SH-SY5Y (cell line): Measurements from ENCODE around the gene SPDYE1.

ENCODE experiments used
- GATA2 ChIP-seq: IDR thresholded peaks from 2 replicates; pipeline ENCODE4 v1.6.1; 2011; ENCODE audit warnings: mild to moderate bottlenecking, low read depth, low read length
- GATA3 ChIP-seq: IDR thresholded peaks from 2 replicates; pipeline ENCODE4 v1.6.1; 2011; ENCODE audit warnings: low read depth, mild to moderate bottlenecking, low read length, moderate library complexity

Gene SPDYE1

DNA sequence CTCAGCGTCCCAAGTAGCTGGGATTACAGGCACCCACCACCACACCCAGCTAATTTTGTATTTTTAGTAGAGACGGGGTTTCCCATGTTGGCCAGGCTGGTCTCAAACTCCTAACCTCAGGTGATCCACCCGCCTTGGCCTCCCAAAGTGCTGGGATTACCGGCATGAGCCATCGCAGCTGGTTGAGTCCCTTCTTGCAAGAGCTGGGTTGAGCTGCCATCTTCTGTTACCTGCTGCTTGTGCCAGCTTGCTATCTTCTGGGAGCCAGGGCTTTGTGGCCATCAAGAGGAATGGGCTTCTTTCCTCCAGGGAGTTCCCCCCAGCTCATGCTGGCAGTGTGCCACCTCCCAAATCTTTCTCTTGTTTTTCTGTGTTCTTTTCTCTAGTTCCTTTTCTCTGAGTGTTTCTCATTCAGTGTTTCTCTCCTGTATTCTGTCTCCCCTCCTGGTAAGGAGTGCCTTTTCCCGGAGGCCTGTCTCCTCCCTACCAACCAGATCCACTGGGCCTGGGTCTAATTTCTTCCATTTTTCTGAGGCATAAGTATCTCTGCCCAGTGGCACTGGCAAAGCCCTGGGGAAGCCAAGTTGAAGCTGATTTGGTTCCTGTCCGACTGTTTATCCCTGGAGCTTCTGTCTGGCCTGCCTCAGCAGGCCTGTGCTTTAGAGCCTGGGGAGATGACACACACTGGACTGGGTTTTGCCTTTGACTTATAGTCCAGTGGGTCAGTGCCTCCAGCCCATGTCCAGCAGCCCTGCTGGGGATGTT is 50.5 kb downstream of the SPDYE1 start:
- TF ChIP-seq GATA3 (no peak), GATA2 (no peak)

DNA sequence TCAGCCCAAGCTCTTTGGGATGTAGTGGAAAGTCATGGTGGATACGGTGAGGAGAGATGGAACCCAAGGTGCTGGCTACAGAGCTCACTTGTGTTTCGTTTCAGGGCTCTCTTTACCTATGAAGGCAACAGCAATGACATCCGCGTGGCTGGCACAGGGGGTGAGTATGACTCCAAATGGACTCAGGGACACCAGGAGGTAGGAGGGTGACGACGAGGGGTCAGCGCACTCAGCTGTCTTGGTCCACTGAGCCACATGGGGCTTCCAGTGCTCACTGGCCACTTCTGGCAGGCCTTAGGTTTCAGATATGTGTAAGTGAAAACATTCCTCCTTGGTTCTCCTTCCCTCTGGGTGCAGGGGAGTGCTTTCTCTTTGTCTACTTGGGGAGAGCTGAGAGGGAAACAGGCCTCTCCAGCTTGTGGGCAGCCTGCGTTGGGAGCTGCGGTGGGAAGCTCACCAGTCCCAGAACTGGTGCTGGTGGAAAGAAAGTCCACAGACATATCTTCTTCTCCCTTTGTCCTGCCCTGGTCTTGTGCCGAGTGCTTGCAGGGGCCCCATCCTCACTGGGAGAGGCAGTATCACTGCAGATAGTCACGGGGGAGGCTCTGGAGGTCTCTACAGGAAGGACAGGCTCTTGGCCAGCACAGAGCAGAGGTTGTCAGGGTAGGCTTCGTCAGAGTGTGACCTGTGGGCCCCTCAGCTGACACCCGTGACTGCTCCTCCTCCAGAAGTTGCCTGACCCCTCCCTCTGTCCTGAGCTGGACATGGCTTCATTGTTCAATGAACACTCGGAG is 52.6 kb downstream of the SPDYE1 start:
- TF ChIP-seq GATA2 (no peak), GATA3 (no peak)

DNA sequence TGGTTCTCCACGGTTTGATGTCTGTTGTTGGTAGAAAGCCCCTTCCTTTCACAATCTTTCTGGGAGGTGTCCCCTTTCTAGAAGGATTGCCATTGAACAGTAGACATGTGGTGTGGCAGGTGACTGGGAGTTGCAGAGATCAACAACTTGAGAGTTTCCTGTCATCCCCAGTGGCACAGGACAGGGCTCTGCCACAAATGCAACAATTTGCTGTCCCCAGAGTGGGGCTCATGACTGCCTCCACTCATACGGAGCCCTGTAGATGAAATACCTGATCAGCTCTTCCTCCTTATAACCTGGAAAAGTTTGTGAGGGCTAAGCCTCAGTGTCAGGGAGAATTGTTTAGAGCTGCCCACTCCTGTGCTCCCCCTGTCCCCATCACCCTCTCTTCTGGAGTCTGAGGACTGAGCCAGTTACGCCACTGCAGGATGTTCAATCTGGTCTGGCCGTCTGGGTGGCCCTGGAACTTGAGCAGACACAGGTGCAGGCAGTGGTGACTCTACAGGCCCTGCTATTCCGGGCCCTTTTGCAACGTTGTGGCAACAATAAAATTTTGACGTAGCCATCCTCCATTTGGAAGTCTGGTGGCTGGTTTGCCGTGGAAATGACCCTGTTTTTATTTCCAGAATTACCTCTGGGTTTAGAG is 53.3 kb downstream of the SPDYE1 start:
- no peak for TF ChIP-seq GATA2
- TF ChIP-seq GATA3, result no peak

DNA sequence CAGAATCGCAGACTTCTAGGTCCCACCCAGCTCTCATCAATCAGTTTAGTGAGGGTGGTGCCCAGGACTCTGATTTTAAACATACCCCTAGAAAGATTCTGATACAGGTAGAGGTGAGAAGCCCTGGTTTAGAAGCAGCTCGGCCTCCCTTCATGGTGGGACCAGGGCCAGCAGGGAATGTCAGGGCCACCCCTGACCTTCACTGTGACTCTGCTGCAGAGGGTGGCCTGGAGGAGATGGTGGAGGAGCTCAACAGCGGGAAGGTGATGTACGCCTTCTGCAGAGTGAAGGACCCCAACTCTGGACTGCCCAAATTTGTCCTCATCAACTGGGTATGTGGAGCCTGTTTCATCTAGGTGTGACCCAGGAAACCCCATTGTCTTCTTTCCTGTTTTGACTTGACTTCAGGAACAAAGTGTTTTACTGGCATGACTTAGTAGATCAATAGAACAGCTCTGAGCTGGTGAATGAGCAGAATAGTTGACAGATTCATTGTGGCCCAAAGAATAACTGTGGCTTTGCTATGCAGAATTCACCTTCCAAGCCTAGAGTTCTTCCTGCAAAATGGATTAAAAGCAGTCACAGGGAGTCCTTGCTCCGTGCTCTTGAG is 54.0 kb downstream of the SPDYE1 start:
- no peak for TF ChIP-seq GATA2
- TF ChIP-seq GATA3, result no peak

DNA sequence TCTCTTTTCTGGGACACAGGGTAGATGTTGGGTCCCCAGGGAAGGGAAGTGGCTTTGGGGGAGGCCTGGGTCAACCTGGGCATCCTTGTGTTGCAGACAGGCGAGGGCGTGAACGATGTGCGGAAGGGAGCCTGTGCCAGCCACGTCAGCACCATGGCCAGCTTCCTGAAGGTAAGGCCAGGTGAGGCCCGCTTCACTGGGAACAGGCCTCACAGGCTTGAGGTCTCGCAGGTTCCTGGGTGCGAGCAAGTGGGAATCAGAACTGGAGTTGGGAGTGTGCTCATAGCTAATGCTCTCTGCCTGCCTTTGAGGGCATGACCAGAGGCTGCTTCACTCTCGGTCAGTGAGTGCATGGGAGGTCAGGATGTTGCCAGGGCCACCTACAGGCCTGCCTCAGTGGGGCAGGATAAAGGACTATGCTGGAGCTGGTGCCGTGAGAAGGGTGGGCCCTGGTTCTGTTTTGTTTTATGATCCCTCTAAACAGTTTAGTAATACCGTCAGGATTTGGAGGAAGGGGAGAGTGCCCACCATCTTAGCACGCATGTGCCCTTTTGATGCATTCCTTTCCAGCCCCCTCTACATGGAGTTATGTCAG is 55.2 kb downstream of the SPDYE1 start:
- TF ChIP-seq GATA3 (no peak), GATA2 (no peak)

GRCh38 chr7:44056681-44057080 is 59.0 kb downstream of the SPDYE1 start:
- no peak for TF ChIP-seq GATA3
- TF ChIP-seq GATA2, result no peak

- no peak for TF ChIP-seq GATA2
- no peak for TF ChIP-seq GATA3
These were observed 59.6 kb downstream of the SPDYE1 start for GRCh38 chr7:44057181-44057848.

GRCh38 chr7:44057849-44058758 is 60.4 kb downstream of the SPDYE1 start:
- TF ChIP-seq GATA3 (no peak), GATA2 (no peak)

- TF ChIP-seq GATA2, result no peak
- TF ChIP-seq GATA3, result no peak
These were observed 61.1 kb downstream of the SPDYE1 start for GRCh38 chr7:44058759-44059218.

GRCh38 chr7:44059219-44060090 is 61.8 kb downstream of the SPDYE1 start:
- TF ChIP-seq GATA2 (no peak), GATA3 (no peak)
